UCSD-AML1 (cell line): ENCODE measurements around the gene LGALS16.
"Not testable (repeated sequence)": the region's sequence is repeated elsewhere in the genome, so short reads cannot be mapped to it uniquely, and the experiment has no call there.

Experiments used
- DNase-seq: peaks from one replicate; lab custom pipeline; 2025; ENCODE audit not compliant: unreplicated experiment; lab: John Stamatoyannopoulos, UW

LGALS16 gene, protein sequence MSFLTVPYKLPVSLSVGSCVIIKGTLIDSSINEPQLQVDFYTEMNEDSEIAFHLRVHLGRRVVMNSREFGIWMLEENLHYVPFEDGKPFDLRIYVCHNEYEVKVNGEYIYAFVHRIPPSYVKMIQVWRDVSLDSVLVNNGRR

DNA sequence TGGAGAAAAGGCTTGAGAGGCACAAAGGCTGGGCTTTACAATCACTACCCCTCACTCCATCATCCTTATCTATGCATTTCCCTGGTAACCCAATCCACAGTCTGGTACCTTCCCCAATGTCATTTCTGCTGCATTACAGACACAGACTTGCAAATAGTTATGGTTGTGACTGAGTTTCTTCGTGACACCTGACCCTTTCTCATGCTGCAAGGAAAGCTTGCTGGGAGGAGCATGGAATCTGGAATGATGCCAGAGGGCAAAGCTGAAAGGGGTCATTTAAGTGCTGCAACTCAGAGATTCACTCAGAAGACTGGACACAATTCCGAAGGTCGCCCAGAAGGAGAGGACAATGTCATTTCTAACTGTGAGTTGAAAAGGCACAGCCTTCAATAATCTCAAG lies at the start of gene LGALS16:
LGALS16 (plus strand) TSS at position 301 of the 400 bp plus-strand sequence; CDS start at position 350, 49 bp downstream.
- no peak for DNase-seq

DNA sequence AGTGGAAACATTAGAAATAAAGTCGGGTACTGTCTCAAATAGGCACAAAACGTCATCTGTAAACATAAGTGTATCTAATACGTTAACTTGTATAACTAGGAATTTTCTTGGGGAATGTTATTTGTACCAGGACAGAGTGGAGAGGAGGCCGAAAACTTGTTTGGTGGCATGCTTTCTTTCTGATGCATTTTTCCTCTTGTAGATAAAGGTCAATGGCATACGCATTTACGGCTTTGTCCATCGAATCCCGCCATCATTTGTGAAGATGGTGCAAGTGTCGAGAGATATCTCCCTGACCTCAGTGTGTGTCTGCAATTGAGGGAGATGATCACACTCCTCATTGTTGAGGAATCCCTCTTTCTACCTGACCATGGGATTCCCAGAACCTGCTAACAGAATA lies 48.7 kb upstream of the LGALS16 start:
- no peak for DNase-seq

DNA sequence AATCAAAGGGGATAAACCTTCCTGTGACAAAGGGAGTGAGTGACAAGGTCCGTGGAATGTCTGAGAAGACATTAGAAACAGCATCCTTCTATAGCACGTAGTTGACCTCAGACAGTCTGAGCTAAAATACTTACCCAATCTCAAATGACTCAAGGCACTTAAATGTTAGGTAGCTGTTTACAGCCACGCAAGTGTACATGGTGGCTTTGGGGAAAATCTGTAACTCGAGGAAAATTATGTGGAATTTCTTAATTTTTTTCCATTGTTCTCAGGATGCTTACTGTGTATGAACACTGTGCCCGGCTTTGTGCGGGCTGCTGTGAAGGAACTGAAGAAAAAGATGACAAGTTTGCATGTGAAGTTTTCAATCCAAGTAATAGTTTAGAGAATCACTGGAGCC lies 48.2 kb upstream of the LGALS16 start:
- no peak for DNase-seq

DNA sequence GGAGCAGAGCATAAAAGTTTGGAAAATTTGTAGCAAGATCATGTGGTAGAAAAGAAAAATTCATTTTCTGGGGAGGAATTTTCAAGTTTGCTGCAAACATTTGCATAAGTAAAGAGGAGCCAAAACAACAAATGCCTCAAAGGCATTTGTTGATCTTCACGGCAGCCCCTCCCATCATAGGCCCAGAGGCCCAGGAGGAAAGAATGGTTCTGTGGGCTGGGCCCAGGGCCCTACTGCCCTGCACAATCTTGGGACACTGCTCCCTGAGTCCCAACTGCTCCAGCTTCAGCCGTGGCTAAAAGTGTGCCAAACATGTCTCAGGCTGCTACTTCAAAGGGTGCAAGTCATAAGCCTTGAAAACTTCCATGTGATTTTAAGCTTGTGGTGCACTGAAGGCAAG lies 42.1 kb upstream of the LGALS16 start:
- DNase-seq = no peak

DNA sequence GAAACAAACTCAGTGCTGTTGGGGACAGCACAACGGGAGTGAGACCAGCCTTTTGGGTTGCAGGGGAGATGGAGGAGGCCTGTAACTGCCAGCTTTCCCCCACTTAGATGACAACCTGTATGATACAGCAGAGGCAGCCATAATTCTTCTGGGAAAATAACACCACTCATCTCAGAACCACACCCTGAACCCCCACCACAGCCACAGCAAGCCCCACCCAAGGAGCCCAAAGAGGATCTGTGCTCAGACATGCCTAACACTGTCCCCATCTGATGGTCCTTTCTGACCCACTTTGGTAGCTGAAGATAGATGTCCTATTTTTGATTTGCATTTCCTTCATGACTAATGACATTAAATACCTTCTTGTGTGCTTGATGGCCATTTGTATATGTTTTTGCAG lies 38.0 kb upstream of the LGALS16 start:
- no peak for DNase-seq

DNA sequence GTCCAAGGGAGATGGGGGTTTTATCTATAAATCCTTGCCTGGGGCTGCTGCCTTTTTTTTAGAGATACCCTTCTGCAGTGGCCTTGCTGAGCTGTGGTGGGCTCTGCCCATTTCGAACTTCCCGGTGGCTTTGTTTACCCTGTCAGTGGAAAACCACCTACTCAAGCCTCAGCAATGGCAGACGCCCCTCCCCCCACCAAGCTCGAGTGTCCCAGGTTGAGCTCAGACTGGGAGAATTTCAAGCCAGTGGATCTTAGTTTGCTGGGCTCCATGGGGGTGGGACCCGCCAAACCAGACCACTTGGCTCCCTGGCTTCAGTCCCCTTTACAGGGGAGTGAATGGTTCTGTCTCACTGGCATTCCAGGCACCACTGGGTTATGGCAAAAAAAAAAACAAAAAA lies 31.8 kb upstream of the LGALS16 start:
- no peak for DNase-seq

DNA sequence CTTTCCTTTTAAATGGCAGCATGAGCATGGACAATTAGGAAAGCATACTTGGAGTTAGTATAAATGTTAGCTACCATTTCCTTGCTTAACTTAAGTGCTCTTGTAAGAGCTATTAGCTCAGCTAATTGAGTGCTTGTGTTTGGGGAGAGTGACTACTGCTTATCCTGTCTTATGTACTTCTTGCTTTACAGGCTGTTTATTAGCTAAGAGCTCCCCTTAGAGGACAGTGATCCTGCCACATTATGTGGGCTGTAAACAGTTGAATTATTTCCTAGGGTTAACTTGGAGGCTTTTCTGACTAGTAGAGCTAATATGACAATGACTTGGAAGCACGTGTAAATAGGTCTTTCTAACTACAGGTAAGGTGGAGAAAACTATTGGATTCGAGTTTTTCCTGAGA lies 28.1 kb upstream of the LGALS16 start:
- not testable (repeated sequence) for DNase-seq

DNA sequence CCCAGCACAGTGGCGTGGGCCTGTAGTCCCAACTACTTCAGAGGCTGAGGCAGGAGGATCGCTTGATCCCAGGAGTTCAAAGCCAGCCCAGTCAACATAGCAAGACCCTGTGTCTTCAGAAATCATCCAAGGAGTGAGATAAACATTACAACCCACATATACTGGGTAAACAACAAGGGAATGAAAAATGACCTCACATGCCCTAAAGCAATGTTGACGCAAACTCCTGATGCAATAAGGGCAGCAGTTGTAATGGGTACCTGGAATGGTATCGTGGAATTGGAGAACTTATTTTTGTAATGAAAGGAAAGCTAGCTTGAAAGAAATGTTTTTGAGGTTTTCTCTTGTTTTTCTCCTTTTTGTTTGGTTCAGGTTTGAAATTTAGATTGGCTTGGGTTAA lies 24.5 kb upstream of the LGALS16 start:
- no peak for DNase-seq

DNA sequence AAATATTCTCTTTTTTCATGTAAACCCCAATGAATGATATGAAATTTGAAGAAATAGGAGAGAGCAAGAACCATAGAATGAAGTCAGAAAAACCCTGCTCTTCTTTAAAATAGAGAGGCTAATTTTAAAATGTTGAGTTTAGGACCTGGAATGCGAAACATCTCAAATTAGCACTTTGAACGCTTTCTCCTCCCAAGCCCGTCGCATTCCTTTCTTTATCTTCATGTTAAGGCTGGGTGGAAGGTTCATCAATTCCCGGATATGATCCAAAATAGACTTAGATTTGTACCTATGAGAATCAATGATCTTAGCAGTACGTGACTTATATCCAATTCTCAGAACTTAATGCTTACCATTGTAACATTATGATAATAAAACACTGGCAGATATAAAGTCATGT lies 24.1 kb upstream of the LGALS16 start:
- DNase-seq = no peak

DNA sequence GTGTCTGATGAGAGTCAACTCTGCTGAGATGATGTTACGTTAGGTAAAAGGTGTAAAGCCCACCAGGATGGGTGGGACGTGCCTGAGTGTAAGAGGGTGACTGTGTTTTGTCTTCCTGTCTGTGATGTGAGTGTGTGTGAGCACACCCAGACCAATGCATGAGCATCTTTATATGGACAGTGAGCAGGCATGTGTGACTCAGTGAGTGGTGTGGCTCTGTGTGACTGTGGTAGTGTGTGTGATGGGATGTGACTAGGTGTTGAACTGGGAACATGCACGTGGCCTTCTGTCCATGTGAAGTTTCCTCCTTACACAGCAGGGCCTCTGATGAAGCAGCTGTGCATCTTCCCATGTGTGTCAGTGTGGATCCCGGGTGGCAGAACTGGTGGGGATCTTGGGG lies 17.8 kb upstream of the LGALS16 start:
- no peak for DNase-seq

DNA sequence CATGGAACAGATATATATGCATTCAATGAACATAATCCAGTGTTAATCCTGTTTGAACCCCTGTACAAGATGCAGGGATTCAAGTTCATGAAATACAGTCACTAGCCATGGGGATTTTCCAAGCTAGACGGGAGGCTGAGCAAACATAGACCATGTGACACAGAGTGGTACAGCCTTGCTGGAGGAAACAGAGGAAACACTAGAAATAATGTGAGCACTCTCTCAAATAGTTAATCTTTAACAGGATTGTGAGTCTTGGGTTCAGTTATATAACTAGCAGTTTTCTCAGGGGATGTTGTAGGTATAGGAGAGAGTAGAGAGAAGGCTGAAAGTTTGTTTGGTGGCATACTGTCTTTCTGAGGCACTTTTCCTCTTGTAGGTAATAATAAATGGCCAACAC lies 13.9 kb upstream of the LGALS16 start:
- DNase-seq = no peak

DNA sequence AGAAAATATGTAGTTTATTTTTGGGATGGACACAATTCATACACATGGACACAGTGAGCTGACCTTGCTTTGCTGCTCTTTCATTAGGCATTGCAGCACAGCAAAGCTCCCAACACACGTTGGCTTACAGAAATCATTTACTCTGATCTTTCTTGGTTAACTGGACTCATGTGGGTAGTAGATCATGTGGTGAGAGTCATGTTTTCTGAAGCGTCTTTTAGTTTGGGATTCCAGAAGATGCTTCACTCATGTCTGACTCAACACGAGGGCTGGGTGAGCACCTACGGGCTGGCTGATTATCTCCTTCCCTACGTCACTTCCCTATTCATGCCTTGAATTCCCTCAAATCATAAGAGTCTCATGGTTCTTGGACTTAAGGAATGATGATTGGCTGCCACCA lies 12.1 kb upstream of the LGALS16 start:
- no peak for DNase-seq

DNA sequence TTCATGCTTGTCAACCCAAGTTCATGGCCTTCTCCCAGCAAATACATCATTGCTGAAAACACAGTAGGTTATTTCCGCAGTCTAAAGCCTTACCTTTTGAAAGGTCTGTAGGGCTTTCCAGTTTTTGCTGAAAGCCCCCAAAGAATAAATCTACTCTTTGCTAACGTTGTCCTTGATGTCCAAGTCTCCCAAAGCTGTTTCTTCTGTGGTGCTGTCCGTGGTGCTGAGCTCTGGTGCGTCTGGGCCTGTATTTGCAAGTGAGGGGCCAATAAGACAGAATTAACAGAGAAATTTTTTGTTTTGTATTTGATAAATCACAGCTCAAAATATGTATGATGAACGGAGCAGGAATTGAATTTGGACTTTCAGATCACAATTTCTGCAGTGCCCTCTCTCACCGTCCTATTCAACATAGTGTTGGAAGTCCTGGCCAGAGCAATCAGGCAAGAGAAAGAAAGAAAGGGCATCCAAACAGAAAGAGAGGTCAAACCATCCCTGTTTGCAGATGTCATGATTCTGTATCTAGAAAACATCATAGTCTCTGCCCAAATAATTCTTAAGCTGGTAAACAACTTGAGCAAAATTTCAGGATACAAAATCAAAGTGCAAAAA lies 9.8 kb upstream of the LGALS16 start:
- DNase-seq = peak; percentile 25

DNA sequence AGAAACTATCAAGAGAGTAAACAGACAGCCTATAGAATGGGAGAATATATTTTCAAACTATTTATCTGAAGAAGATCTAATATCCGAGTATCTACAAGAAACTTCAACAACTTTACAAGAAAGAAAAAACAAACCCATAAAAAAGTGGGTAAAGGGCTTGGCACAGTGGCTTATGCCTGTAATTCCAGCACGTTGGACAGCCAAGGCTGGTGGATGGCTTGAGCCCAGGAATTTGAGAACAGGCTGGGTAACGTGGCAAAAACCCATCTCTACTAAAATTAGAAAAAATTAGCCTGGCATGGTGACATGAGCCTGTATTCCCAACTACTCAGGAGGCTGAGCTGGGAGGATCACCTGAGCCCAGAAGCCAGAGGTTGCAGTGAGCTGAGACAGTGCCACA lies 7.8 kb upstream of the LGALS16 start:
- no peak for DNase-seq

DNA sequence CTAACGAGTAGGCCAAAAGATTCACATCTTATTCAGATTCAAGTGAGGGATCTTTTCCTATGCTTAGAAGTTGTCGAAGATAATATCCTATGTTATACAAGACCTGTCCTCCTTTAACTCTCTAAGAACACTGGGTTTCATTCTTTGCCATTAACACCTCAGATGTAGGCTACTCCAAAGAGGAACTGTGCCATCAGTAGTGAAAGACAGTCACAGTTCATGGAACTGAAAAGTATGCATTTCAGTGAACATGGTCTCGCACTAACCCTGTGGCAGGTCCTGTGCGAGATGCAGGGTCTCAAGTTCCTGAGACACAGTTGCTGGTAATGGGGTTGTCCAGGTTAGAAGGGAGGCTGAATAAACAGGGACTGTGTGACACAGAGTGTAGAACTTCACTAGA lies 4.1 kb downstream of the LGALS16 start:
- DNase-seq = no peak

DNA sequence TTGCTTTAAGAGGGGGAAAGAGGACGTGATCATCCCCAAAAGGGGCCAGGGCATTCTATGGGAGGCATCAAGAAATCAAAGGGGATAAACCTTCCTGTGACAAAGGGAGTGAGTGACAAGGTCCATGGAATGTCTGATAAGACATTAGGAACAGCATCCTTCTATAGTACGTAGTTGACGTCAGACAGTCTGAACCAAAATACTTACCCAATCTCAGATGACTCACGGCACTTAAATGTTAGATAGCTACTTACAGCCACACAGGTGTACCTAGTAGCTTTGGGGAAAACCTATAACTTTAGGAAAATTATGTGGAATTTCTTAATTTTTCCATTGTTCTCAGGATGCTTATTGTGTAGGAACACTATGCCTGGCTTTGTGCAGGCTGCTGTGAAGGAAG lies 4.9 kb downstream of the LGALS16 start:
- DNase-seq = no peak

DNA sequence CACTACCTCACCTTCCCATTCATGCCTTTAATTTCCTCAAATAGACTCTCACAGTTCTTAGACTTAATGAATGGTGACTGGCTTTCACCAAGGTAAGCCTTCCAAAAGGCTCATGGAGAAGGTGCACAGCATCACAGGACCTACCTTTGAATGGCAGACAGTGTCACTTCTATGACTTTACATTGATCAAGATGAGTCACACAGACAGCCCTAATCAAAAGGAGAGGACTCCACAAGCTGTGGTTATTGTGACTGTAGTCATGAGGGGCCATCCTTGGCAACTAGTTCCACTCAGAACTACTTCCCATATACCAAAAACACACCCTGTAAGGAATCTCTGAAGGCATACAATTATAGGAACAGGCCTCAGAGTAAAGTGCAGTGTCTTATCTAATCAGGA lies 5.9 kb downstream of the LGALS16 start:
- no peak for DNase-seq

DNA sequence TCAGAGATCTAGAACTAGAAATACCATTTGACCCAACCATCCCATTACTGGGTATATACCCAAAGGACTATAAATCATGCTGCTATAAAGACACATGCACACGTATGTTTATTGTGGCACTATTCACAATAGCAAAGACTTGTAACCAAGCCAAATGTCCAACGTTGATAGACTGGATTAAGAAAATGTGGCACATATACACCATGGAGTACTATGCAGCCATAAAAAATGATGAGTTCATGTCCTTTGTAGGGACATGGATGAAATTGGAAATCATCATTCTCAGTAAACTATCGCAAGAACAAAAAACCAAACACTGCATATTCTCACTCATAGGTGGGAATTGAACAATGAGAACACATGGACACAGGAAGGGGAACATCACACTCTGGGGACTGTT lies 14.1 kb downstream of the LGALS16 start:
- not testable (repeated sequence) for DNase-seq

DNA sequence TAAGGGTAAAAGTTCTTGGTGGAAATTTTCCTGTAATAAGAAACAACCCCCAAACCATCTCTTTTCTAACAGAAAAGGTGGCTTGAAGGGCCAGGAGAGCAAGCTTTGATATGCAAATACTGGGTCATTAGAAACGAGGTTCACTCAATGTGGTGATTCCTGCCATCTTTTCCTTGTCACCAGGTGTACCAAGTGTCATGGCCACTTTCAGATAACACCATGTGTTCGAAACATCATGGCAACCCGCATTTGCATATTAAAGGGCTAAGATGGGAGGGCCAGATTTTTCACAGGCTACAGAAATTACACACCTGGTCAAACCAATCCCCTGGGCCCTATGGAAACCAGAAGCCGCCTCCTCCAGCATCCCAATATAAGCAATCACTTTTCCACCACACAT lies 15.3 kb downstream of the LGALS16 start:
- DNase-seq = no peak

DNA sequence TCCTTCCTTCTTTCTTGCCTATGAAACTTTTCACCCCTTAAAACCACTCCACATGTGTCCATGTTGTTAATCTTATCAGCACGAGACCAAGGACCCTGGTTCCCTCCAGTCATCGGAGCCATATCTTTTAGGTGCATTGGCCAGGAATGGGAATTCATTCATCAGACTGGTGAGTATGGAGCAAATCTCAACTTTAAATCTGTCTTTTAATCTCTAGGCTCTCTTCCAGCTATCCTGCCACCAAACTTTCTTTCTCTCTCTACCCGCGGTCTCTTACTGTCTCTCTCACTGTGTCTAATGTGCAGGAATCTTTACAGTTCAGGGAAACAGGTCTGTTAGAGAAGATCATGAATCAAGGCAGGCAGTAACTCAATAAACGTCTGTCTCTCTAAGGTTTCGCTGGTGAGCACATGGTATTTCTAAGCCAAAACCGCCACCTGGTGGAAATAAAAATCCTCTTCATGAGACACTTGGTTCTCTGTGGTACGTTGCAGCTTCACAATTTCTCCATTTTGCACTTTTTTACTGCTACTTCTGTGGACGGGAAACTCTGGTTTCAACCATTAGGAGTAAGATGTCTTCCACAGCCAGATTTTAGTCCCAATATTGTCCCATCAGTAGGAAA lies 16.1 kb downstream of the LGALS16 start:
- DNase-seq = no peak

DNA sequence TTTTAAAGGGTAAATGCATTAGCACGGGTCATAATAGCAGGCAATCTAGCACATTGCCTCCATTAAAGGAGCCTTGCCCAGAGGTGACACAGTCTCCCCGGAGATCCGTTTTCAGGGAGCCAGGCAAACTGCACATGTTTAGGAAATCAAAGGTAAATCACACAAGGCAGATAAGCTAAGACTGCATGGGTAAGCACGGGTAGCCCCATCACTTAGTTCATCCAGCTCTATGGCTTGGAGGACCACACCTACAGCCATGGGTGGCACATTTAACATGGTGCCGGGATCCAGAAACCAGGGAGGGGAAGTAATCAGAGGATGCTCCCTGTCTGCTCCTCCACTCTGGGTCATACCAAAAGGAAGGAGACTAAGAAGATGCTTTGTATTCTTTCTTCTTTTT lies 16.8 kb downstream of the LGALS16 start:
- no peak for DNase-seq

DNA sequence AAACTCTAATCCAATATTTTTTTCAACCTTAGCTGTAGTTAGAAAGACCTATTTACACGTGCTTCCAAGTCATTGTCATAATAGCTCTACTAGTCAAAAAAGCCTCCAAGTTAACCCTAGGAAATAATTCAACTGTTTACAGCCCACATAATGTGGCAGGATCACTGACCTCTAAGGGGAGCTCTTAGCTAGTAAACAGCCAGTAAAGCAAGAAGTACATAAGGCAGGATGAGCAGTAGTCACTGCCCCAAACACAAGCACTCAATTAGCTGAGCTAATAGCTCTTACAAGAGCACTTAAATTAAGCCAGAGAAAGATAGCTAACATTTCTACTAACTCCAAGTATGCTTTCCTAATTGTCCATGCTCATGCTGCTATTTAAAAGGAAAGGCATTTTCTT lies 18.1 kb downstream of the LGALS16 start:
- DNase-seq = not testable (repeated sequence)

DNA sequence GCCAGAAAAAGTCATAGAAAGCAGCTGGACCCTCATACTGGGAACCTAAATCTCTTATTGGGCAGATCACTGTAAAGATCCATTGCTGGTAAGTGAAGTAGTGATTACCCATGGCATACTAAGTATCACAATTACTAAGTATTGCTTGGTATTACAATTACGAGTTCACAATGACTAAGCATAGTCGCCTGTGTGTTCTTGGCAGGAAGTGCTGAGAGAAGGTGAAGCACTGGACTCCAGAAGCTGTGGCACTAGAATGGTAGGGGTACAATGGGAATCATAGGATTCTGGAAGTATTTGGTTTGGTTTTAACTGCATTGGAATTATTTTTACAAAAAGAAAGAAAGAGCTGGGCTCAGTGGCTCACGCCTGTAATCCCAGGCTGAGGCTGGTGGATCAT lies 20.3 kb downstream of the LGALS16 start:
- DNase-seq = no peak
